ENCODE measurements around the gene ZNF396. TPM values are rescaled to one million over a fixed set of nuclear protein-coding genes. Genes with fewer than 3 reads are reported as not detected.

The ZNF396 gene
- polyA plus RNA-seq, 1 donor = 1.3 TPM

DNA sequence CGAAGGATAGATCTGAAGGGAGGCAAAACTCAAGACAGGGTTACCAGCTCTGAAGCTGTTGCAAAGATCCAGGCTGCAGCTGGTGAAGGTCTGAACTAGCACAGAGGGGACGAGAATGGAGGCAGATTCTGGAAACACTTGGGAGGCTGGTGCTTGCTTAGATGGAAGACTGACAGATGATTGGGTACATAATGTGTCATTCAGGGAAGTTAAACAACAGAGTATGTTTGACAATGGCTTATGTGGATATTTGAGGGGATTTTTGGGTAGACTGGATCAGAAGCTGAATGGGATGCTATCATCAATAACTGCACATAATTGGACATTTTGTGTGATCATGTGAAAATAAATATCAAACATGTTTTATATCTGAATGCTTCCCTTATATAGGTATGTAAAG is 2.3 kb upstream of the ZNF396 start:
- DNase-seq = no peak

DNA sequence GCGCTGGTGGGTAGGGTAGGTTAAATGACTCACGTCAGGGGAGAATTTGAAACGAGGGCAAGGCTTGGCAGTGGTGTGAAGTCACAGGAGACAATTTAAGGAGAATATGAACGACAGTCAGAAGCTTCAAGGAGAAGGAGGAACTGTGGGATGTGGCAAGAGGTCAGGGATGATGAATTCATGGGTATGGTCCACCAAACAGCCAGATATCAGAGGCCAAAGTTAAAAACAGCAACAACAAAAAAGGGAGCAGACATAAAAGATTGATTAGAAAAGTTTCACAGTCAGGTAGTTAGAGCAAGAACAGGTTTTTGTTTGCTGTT is 1.4 kb upstream of the ZNF396 start:
- no peak for DNase-seq

- DNase-seq = no peak
Observed at GRCh38 chr18:35377875-35378573, 887 bp upstream of the ZNF396 start.

DNA sequence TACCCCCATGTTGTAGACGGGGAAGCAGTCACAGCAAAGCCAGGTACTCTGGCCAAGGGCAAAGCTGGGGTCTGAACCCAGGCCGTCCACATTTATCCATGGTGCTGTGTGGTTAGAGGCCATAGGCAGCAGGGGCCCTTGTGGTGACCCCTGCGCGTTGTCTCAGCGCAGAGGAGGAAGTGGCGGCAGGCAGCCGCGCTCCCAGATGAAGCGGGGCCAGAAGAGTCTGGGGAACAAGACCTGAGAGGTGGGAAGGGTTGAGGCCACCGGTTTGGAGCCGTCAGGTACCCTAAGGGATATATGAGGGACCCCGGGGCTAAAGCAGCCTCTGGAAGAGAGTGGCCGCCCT is 770 bp downstream of the ZNF396 start:
- DNase-seq = no peak

DNA sequence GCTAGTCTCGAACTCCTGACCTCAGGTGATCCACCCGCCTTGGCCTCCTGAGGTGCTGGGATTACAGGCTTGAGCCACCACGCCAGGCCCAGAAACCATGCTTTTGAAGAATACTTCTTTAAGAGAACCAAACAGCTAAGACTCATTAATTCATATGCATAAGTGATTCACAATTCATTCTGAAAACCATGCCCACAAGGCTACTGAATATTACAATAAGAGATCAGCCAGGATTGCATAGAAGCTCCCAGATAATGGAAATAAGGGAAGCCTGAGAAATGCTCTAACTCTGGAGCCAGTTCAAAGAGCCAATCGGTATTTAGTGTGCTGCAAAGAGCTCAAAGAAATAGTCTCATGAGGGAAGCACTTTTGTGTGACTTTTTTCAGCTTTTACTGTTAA is 2.4 kb downstream of the ZNF396 start:
- DNase-seq = no peak

- DNase-seq = no peak
Observed at GRCh38 chr18:35371412-35372195, 5.5 kb downstream of the ZNF396 start.

DNA sequence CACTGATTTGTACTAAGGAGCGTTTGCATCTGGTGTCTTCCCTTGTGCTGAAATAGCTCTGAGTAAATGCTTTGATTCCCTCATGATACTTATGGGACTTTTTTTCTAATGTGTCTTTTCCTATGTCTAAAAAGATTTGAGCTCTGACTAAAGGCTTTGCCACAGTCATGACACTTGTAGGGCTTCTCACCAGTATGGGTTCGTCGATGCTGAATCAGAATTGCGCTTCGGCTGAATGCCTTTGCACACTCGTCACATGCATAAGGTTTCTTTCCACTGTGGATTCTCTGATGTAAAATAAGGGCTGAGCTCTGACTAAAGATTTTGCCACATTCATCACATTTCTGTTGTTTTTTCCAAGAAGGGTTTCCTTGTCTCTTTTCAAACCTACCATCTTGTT is 8.0 kb downstream of the ZNF396 start:
- DNase-seq = no peak

DNA sequence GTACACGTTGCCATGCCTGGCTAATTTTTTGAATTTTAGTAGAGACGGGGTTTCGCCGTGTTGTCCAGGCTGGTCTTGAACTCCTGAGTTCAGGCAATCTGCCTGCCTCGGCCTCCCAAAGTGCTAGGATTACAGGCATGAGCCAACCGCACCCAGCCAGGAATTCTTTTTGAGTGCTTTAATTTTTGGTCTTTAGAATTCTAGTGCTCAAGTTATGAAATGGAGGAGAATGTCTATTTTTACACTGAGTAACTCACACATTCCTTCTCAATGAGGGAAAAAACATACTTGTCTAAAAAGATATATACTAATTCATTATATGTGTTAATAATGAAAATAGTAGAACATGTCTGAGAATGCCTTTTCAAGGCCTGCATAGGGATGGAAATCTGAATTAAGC is 8.5 kb downstream of the ZNF396 start:
- DNase-seq = no peak

- DNase-seq = no peak
Observed at GRCh38 chr18:35362531-35362930, 14.6 kb downstream of the ZNF396 start.

- no peak for DNase-seq
Observed at GRCh38 chr18:35361570-35362321, 15.4 kb downstream of the ZNF396 start.

- DNase-seq = peak; percentile 56
Observed at GRCh38 chr18:35355140-35355618, 22.0 kb downstream of the ZNF396 start.

DNA sequence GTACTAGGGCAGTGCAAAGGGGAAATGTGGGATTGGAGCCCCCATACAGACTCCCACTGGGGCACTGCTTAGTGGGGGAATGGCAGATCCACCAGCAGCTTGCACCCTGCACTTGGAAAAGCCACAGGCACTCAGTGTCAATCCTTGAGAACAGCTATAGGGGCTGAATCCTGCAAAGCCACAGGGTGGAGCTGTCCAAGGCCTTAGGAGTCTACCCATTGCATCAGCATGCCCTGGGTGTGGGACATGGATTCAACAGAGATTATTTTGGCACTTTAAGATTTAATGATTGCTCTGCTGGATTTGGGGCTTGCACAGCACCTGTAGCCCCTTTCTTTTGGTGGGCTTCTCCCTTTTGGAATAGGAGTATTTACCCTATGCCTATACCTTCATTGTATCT is 24.4 kb downstream of the ZNF396 start:
- no peak for DNase-seq

DNA sequence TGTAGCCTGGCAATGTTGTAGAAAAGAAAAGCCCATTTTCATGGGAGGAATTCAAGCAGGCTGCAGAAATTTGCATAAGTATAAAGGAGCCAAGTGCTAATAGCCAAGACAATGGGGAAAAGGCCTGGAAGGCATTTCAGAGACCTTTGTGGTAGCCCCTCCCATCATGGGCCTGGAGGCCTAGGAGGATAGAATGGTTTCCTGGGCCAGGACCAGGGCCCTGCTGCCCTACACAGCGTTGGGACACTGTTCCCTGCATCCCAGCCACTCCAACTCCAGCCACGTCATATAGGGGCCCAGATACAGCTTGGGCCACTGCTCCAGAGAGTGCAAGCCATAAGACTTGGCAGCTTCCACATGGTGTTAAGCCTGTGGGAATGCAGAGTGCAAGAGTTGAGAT is 24.9 kb downstream of the ZNF396 start:
- no peak for DNase-seq

- DNase-seq = peak; percentile 20
Observed at GRCh38 chr18:35348001-35348400, 29.1 kb downstream of the ZNF396 start.

DNA sequence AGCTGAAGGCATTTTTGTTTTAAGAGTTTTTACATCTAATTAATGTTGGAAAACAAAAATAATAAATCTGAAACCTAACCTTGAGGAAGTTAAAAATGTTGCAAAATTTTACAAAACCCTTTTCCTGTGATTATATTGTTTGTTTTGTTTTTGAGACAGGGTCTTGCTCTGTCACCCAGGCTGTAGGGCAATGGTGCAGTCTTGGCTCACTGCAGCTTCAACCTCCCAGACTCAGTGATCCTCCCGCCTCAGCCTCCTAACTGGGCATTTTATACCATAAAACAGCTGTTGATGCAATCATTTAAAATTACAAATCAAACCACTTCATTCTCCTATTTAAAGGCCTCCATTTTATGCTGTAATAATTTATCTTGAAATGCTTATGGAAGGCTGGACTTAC is 31.2 kb downstream of the ZNF396 start:
- DNase-seq = no peak

- DNase-seq = no peak
Observed at GRCh38 chr18:35345460-35345921, 31.6 kb downstream of the ZNF396 start.

GRCh38 chr18:35344736-35345459 is 32.2 kb downstream of the ZNF396 start:
- DNase-seq = no peak

DNA sequence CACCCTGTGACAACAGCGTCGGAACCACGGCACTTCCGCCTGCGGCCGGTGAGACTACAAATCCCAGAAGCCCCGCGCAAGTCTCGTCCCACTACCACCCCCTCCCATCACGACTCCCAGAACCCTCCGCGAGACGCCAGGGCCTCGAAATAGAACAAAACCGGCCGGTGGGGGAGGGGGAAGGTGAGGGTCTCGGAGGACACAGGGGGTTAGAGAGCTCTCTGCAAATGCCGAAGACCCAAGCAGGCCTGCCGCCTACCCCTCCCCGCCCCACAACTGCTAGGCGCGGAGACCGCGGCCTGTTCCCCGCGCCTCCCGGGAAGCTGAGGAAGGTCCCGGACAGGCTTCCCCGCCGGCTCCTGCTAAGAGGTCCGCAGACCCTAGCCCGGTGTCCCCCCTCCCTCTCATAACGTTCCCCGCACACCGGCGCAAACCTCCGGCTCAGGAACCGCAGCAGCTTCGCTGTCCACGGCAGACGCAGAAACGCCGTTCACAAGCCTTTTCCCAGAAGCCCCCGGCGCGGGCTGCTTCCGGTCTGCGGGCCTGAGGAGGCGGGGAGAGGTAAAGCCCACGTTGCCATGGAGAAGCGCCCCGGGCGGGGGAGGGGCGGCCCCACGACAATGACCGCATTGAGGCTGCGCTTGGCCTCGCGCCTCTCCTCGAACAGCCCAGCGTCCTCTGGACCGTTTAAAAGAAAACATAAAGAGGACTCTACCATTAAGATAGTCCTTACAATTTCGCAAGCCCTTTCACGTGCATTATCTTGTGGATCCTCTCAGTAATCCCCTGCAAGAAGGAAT is 33.0 kb downstream of the ZNF396 start, which contains the start of gene ZNF24:
ZNF24 (minus strand) TSS at position 485 of the 800 bp plus-strand sequence. CDS start 3,770 bp downstream, outside the sequence.
- peak; percentile 97 for DNase-seq

GRCh38 chr18:35343488-35343935 is 33.6 kb downstream of the ZNF396 start:
- no peak for DNase-seq

DNA sequence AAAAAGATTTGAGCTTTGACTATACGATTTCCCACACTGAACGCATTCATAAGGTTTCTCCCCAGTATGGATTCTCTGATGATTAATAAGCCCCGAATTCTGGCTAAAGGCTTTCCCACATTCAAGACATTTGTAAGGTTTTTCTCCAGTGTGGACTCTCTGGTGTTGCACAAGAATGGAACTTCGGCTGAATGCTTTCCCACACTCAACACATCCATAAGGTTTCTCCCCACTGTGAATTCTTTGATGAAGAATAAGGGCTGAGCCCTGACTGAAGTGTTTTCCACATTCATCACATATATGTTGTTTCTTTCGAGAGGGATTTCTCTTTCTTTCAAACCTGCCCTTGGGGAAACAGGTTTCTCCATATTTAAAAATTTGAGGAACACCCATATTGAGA is 39.9 kb downstream of the ZNF396 start:
- no peak for DNase-seq

DNA sequence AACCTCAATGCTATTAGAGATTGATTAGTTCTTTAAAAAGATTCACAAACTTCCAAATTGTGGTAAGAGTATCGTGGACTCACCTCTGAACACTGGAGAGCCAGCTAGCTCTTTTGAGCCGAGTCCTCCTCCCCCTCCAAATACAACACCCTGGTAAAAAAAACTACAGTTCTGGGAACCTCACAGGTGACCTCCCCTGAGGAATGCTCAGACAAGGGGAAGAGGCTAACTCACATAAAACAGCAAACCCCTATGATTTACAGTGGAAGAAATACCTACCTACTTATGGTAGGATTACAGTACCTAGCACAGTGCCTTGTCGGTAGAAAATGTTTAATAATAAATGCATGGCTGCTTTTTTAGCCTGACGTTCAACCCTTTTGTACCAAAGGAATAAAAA is 41.3 kb downstream of the ZNF396 start:
- no peak for DNase-seq

DNA sequence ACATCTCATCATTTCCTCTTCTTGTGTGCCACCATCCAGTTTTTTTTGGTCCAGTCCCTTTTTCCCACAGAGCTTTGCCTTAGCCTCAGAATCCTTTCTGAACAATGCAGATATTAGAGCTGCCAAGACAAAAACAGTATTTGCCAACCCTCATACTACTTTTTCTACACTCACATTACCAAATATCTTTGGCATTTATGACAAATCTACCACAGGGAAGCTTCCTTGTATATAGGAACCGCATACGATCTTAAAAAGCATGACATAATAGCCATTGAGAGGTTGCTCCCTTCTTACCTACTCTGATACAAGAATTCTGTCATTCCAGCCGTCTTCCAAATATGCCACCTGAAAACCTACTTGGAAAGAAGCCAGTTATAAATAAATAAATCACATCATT is 42.3 kb downstream of the ZNF396 start:
- DNase-seq = no peak

Measured in hindlimb muscle (tissue), 1 donor.